ENCODE data around the gene GABRB1.

- no peak for TF ChIP-seq EZH2 (IDR thresholded peaks at IDR 0.05; ENCODE audit: borderline replicate concordance, insufficient read depth, low read depth, low read length, poor library complexity, severe bottlenecking)
- TF ChIP-seq, protein P1, sequence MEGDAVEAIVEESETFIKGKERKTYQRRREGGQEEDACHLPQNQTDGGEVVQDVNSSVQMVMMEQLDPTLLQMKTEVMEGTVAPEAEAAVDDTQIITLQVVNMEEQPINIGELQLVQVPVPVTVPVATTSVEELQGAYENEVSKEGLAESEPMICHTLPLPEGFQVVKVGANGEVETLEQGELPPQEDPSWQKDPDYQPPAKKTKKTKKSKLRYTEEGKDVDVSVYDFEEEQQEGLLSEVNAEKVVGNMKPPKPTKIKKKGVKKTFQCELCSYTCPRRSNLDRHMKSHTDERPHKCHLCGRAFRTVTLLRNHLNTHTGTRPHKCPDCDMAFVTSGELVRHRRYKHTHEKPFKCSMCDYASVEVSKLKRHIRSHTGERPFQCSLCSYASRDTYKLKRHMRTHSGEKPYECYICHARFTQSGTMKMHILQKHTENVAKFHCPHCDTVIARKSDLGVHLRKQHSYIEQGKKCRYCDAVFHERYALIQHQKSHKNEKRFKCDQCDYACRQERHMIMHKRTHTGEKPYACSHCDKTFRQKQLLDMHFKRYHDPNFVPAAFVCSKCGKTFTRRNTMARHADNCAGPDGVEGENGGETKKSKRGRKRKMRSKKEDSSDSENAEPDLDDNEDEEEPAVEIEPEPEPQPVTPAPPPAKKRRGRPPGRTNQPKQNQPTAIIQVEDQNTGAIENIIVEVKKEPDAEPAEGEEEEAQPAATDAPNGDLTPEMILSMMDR (IDR thresholded peaks at IDR 0.05), result no peak
These were observed 97.6 kb downstream of the GABRB1 start for GRCh38 chr4:47128991-47129390.

Data from B cell (primary cell).